ENCODE data around the gene SV2C.
A peak's percentile ranks its signal among the peaks of the same experiment; 100 is the strongest.

Gene SV2C

DNA sequence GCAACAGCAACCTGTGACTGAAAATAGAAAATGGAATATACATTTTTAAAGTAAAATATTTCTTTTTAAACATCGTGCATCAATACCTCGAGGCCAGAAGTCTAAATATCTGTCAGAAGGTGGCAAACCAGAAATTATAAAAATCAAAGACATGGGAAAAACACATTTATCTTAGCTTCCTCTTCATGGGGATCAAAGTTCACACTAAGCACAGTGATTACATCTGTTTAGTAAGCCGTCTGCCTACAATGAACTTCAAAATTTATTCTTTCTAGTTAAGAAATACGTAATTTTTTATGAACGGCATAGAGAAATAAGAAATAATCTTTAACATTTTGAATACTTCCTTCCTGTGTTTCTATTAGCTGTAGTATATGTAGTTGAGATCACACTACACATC lies 17.9 kb upstream of the SV2C start:
- TF ChIP-seq, protein P1, sequence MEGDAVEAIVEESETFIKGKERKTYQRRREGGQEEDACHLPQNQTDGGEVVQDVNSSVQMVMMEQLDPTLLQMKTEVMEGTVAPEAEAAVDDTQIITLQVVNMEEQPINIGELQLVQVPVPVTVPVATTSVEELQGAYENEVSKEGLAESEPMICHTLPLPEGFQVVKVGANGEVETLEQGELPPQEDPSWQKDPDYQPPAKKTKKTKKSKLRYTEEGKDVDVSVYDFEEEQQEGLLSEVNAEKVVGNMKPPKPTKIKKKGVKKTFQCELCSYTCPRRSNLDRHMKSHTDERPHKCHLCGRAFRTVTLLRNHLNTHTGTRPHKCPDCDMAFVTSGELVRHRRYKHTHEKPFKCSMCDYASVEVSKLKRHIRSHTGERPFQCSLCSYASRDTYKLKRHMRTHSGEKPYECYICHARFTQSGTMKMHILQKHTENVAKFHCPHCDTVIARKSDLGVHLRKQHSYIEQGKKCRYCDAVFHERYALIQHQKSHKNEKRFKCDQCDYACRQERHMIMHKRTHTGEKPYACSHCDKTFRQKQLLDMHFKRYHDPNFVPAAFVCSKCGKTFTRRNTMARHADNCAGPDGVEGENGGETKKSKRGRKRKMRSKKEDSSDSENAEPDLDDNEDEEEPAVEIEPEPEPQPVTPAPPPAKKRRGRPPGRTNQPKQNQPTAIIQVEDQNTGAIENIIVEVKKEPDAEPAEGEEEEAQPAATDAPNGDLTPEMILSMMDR (IDR thresholded peaks at IDR 0.05), result no peak

DNA sequence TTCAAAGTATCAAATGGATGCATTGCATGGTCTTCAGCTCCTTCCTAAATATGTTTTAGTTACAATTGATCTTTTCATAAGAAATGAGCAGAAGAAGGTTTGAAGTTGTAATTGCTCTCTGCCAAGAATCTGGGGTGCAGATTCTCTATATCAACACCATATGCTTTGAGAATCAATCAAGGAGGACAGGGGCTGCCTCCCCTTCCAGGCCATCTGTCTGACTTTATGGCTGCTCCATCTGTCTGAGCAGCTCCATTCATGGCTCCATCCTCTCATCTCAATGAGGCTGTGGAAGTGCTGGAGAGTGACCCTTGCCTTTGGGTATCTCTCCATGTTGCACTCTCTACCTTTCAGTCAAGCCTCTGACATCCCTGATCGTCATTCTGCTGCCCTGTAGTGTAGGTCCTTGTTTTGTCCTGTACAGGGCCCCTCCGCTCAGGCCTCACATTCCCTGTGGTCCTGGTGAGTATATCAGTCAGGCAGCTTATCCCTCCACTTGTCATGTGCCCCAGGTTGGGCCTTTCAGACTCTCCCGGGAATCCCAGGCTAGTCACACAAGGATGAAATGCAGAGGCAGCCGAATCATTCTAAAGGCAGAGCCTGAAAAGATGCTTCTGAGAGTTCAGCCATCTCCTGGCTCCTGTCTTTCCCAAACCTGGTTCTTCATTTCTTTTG lies 14.0 kb upstream of the SV2C start:
- TF ChIP-seq, protein P1 (IDR thresholded peaks at IDR 0.05), result no peak

DNA sequence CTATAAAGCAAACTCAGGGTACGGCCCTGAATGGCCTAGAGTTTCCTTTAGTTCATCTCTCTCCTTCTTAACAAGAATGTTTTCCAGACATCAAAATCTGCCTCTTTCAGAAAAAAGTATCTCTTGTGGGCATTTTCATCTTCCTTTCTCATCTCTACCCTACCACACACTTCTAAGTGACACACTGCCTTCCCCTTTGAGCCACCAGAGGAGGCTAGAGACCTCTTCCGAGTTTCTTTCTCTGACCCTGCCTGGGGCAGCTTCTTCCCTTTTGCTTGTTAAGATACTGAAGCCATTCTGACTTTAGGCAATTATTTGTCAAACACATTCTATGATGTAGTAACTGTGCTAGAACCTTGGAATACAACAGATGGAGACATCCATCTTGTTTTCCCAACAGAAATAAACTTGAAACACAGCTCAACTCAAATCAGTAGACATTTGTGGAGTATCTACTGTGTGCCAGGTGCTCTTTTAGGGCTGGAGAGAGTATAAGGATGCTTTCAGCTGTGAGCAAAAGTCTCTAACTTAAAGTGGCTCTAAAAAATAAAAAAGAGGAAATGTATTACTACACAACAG lies 8.6 kb upstream of the SV2C start:
- TF ChIP-seq, protein P1 (IDR thresholded peaks at IDR 0.05), result peak; percentile 85

DNA sequence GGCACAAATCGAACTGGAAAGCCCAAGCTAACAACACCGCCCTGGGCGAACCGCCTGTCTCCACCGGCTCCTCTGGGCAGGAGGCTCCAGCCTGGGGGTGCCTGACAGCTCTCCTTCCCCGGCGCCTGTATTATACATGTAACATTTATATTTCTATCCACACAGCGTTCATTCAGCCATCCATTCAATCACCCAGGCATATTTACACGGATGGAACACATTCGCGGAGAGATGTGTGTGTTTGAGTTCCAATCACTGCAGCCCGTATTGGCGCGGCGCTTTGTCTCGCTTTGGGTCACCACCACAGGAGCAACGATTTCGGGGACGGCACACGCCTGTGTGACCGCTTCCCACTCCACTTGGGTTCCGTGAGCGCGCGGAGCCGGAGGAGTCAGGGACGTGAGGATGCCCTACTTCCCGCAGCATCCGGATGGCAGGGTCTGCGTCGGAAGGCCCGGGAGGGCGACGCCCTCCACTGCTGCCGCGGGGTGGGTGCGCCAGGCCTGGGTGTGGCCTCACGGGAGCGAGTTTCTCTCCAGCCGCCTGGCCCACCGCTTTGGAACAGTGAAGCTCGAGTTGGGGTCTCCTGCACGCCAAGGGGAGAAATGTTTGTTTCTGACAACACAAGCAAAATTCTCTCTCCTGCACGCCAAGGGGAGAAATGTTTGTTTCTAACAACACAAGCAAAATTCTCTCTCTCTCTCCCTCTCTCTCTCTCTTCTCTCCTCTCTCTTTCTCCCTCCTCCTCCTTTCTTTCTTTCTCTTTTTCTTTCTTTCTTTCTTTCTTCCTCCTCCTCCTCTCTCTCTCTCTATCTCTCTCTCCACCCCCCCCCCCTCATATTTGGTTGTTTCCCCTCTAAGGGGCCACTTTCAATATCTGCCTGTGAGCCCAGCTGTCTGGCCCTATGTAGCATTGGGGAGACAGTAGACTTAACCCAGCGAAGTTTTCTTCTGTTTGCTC lies 1.1 kb upstream of the SV2C start:
- TF ChIP-seq, protein P1 (IDR thresholded peaks at IDR 0.05), result no peak

DNA sequence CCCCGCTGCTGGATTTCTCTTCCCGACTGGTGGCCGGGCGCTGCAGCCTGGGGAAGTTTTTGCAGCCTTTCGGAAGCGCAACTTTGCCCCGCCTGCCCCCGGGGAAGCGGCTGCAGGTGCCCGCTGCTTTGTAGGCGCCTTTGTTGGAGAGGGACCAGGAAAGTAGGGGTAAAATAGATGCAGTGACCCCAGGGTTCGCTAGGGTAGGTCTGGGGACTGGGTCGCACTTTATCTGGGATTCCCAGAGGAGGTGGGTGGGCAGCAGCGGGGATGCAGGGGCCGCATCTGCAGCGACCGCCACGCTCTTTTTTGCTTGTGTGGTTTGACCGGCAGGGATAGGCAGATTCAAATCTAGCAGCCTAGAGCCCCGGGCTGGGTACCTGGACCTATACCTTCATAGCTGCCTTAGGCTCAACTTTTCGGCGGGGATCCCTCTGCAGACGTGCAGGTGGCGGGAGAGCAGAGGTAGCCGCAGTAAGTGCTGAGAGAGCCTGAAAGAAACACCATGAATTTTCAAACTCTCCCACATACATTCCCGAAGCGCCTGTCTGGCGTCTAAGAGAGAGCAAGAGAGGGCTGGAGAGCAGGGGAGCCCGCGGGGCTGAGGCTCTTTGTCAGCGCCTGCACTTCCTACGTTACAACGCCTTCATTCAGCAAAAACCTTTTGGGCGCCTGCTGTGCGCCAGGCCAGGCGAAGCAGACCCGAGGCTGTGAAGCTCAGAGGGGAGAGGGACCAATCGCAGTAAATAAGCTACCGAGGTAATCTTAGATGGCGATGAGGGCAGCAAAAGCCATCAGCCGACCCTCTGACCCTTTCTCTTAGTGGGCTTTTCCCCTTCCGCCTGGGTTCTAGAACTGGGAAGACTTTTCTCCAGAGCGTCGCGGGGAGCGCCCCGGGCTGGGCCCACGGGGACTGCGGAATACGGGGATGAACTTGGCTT lies 642 bp downstream of the SV2C start:
- TF ChIP-seq, protein P1 (IDR thresholded peaks at IDR 0.05), result no peak

DNA sequence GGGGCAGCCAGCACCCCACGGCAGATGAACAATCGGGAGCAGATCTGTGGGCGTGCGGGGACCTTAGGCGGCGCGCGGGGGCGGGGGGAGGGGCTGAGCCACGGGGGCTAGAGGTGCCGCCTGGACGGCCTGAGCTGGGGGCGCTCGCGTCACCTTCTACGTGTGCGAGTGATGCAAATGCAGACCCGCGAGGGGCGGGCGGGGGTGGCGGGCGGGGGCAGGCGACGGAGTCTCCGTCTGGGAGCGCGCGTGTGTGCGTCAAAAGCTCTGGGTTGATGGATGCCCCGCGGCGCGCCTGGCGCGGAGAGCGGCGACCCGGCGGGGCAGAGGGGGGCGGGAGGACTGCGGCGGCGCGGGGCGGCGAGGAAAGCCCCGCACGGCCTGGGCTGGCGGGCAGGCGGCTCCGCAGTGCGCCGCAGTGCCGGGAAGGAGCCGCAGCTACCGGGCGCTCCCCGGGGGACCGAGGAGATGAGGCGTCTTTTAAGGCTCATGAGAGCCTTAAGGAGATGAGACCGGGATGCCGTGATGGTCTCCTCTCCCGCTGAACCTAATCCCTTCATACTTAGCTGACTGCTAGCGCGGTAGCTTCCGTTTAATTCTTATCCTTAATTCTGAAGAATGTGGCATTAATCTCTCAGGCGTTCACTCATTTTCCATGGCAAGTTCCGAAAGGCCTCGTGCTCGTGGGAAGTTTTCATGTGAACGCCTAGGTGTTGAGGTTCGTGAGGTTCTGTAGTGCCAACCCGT lies 1.5 kb downstream of the SV2C start:
- TF ChIP-seq, protein P1 (IDR thresholded peaks at IDR 0.05), result no peak
